Mucosa of descending colon (tissue), 3 donors: ENCODE data around the gene CCDC149. TPM values are rescaled to one million over a fixed set of nuclear protein-coding genes. Genes with fewer than 3 reads are reported as not detected.

Experiments used
- ATAC-seq: fragments of 200-7000 bp; cut with Tn5 transposase; one replicate; pipeline ENCODE4 v1.9.1; 2020; ENCODE audit warnings: mild to moderate bottlenecking, moderate library complexity
- DNase-seq, 3 donors: peaks; one replicate each; pipeline ENCODE4 v3.0.0-alpha.2; 2020
- H3K36me3 ChIP-seq: fragments of 200-600 bp; one replicate; pipeline ENCODE4 v1.8.0; 2021; ENCODE audit warnings: low read depth, mild to moderate bottlenecking
- H3K4me1 ChIP-seq: fragments of 200-600 bp; one replicate; pipeline ENCODE4 v1.8.0; 2021; ENCODE audit warnings: low read depth, mild to moderate bottlenecking
- H3K4me3 ChIP-seq: fragments of 200-600 bp; one replicate; pipeline ENCODE4 v1.8.0; 2021; ENCODE audit warnings: mild to moderate bottlenecking
- H3K9me3 ChIP-seq: fragments of 200-600 bp; one replicate; pipeline ENCODE4 v1.8.0; 2021; ENCODE audit warnings: mild to moderate bottlenecking
- intact Hi-C, 2 donors: fragments of 100-400 bp; cut with DNase I in 1 of 2; cut with micrococcal nuclease in 1 of 2; formaldehyde crosslinking; loops; one replicate each; pipeline versions ENCODE4 v1.11.0 to v1.11.1; 2022; cut with DNase I, micrococcal nuclease
- total RNA-seq, 3 donors: library from RNA; stranded (reverse); fragmentation: NEBNext Ultra II Directional in 2 of 3; extraction: Animal tissue kit (Norgen Biotek cat#: 25700) in 2 of 3; gene quantifications; one replicate each; pipeline versions ENCODE4 v1.2.1 to v1.2.4, GENCODE V29; 2021 to 2023
- TF ChIP-seq, protein P1 (sequence below): fragments of 200-600 bp; IDR thresholded peaks from one replicate; pipeline ENCODE4 v1.8.0; 2022; ENCODE audit warnings: antibody characterized with exemption, mild to moderate bottlenecking
- donor health status: DM: no; HTN: no; CAD: no; lungs with moderate emphysema.
- donor health status: DM: no; HTN: no; CAD: no.
- donor health status: DM: no; HTN: yes; CAD: no.

The CCDC149 gene
- total RNA-seq, 3 donors from 2014 or later: 14.1 to 23.7 (median 14.2) TPM

DNA sequence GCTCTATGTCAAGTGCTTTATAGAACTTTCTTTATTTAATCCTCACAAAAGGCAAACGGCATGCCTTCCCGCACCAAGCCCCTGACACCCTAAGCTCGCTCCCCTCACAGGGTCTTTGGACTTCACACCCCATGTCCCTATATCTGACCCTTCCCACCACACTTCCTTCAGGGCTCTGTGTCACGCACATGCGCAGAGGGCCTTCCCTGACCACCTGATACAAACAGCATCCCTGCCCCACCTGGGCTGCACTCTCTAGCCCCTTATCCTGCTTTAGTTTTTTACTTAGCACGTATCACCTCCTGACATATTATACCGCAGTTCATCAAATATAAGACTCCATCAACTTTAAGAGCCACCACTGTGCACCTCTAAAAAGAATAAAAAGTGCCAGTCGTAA, 67.7 kb downstream of the CCDC149 start:
- Histone ChIP-seq H3K4me1 (no peaks in the 10 kb centered on the region), H3K36me3 (no peaks in the 10 kb centered on the region), H3K4me3 (no peak overlapping the region), H3K9me3 (no peaks in the 10 kb centered on the region)
- no peak for DNase-seq
- TF ChIP-seq, protein P1, sequence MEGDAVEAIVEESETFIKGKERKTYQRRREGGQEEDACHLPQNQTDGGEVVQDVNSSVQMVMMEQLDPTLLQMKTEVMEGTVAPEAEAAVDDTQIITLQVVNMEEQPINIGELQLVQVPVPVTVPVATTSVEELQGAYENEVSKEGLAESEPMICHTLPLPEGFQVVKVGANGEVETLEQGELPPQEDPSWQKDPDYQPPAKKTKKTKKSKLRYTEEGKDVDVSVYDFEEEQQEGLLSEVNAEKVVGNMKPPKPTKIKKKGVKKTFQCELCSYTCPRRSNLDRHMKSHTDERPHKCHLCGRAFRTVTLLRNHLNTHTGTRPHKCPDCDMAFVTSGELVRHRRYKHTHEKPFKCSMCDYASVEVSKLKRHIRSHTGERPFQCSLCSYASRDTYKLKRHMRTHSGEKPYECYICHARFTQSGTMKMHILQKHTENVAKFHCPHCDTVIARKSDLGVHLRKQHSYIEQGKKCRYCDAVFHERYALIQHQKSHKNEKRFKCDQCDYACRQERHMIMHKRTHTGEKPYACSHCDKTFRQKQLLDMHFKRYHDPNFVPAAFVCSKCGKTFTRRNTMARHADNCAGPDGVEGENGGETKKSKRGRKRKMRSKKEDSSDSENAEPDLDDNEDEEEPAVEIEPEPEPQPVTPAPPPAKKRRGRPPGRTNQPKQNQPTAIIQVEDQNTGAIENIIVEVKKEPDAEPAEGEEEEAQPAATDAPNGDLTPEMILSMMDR: no peak
- no peak for ATAC-seq
- intact Hi-C loops: no loop called here

DNA sequence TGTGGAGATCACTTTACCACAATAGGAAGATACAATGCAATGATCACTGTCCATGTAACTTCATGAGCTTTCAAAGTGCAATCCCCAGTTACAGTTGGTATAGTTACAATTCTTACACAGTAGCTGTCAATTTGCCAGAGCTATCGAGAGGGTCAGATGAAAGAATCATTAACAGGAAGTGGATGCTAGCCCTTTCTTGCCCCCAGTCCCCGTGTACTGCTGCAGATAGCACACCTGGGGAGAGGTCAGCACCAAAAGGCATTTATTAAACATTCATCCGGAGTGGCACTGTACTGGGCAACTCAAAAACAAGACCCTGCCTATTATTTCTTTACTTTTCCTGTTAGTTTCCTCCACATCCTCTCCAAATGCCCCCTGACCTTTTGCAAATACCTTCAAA, 69.7 kb downstream of the CCDC149 start:
- no peak for ATAC-seq
- Histone ChIP-seq H3K4me1 (no peaks in the 10 kb centered on the region), H3K4me3 (no peak overlapping the region), H3K36me3 (no peaks in the 10 kb centered on the region), H3K9me3 (no peaks in the 10 kb centered on the region)
- intact Hi-C loops: no loop called here
- DNase-seq: no peak
- TF ChIP-seq, protein P1: no peak

DNA sequence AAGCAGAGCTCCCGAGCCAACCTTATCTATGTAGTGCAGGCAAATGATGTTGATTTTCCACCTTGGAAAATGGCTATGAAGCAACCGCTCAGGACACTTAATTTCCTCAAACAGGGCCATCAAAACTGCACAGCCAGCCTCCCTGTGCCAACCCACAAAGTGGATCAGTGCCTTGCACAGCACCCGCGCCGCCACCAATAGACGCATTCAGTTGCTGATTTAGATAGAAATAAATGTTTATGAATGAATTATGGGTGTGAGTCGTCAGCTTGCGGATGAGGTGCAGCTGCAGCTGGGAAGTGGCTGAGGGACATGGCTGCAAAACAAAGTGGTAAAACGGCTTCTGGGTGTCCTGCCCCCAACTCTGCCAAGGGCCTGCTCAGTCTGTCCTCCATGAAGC, 70.5 kb downstream of the CCDC149 start:
- ATAC-seq (peak; percentile 73), DNase-seq (peak in 2 of 3 donors; percentile 43 to 47)
- Histone ChIP-seq H3K36me3 (no peaks in the 10 kb centered on the region), H3K4me1 (no peaks in the 10 kb centered on the region), H3K9me3 (no peaks in the 10 kb centered on the region), H3K4me3 (no peak overlapping the region)
- TF ChIP-seq, protein P1: no peak
- intact Hi-C loops: no loop called here

DNA sequence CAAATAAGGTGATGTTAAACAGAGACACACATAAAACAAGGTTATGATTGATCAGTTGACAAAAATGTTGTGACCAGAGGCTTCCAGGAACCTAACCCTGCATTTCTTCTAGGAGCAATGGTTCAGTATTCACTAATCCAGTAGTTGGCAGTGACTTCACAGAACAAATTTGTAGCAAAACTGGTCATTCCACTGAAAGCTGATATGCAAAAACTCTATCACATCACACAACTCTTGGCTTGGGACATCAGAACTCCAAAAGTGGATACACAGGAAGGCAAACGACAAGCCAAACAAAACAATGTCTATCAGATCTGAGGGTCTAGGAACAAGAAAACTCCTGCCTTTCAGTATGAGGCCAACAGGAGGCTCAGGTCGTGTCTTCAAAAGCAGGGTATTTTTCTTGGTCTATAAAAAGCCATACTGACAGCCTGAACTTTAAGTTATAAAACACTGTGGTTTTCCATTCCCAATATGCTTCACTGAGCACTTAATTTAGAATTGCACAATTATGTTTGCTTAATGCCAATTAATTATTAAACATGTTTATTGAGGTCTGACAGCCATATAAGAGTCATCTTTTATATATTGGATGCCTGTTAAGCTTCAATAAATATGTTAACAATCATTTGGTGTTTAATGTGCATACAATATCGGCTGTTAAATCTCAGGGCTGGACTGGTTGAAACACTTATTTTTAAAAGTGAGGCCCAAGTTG, 71.9 kb downstream of the CCDC149 start:
- DNase-seq (no peak), ATAC-seq (no peak)
- intact Hi-C loops: no loop called here
- Histone ChIP-seq H3K36me3 (no peaks in the 10 kb centered on the region), H3K9me3 (no peaks in the 10 kb centered on the region), H3K4me1 (no peaks in the 10 kb centered on the region), H3K4me3 (no peak overlapping the region)
- TF ChIP-seq, protein P1: no peak

DNA sequence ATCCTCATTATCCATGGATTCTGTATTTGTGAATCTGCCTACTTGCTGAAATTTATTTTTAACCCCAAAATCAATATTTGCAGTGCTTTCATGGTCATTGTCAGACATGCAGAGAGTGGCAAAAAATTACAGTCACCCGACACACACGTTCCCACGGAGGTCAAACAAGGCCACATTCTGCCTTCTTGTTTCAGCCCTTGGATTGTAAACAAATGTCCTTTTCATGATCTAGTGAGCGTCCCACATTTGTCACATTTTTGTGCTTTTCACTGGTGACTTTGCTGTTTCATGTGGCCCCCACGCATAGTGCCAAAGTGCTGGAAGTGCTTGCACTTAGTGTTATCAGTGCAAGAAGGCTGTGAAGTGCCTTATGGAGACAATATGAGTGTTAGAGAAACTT, 72.5 kb downstream of the CCDC149 start:
- intact Hi-C loops: no loop called here
- H3K4me1 ChIP-seq: no peaks in the 10 kb centered on the region
- no peaks in the 10 kb centered on the region for H3K9me3 ChIP-seq
- no peak for ATAC-seq
- DNase-seq: no peak
- TF ChIP-seq, protein P1: no peak
- no peak overlapping the region for H3K4me3 ChIP-seq
- no peaks in the 10 kb centered on the region for H3K36me3 ChIP-seq
